ENCODE measurements around the gene RRP1.

The RRP1 gene

GRCh38 chr21:43777953-43778352 lies 11.4 kb upstream of the RRP1 start:
- DNase-seq, result no peak

DNA sequence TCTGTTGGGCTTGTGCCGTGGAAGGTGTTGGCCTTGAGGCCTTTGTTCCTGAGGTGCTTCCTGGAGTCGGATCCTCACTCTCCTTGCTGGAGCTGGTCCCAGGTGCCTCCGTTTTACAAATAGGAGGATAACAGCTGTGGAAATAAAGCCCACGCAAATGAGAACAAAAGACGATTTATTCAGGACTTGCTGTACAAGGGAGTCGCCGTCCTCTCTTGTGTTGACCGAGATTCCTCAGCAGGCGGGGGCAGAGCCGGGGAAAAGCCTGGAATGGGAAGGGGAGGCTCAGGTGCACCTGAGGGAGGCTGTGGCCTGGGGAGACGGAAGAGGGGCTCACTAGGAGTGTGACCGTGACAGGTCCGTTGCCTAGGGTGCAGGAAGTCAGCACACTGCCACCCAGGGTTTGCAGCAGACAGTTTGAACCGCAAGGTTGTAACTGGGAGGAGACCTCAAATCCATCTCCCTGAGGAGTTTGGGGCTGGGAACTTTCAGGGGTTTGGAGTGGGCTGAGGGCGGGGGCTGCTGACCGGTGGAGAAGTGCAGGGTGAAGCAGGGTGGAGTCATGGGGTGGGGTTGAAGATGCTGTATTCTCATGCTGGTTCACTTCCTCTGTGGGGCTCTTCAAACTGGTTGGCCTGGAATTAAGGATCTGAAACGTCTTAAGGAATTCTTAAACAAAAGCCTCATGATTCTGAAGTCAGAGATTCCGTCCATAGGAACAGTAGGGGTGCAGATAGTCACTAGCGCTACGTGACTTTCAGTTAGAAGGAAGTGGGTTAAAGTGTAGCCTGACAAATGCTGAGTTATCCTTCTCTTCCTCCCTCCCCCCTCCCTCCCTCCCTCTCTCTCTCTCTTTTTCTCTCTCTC lies 10.7 kb upstream of the RRP1 start:
- DNase-seq, result no peak

- DNase-seq, result no peak
Observed at GRCh38 chr21:43779660-43780059, 9.7 kb upstream of the RRP1 start.

GRCh38 chr21:43781846-43782245 lies 7.5 kb upstream of the RRP1 start:
- DNase-seq, result no peak

- DNase-seq, result no peak
Observed at GRCh38 chr21:43782431-43783097, 6.8 kb upstream of the RRP1 start.

DNA sequence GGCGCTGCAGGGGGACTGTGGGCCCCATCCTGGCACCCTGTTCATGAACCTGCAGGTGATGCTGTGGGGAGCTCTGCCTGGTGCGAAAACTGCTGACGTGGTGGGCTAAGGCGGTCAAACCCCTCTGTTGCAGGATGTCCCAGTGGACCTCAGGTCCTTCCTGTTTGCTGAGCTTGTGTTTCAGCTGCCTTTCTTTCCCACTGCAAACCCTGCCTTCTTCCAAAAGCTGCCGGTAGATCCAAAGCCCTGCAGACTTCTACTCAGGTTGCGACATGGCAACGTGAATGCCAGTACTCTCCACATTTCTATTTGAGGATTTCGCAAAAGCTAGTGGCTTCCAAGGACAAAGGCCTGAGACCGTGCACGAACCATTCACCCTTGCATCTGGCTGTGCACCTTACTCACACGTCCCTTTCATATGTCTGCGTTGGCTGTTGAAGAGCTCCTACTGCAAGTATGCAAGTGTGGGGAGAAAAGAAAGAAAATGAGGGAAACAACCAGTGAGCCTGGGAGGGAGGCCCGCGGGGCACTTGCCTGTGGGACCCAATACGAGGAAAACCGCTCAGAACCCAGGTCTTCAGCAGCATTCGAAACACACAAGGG lies 6.2 kb upstream of the RRP1 start:
- no peak for DNase-seq

DNA sequence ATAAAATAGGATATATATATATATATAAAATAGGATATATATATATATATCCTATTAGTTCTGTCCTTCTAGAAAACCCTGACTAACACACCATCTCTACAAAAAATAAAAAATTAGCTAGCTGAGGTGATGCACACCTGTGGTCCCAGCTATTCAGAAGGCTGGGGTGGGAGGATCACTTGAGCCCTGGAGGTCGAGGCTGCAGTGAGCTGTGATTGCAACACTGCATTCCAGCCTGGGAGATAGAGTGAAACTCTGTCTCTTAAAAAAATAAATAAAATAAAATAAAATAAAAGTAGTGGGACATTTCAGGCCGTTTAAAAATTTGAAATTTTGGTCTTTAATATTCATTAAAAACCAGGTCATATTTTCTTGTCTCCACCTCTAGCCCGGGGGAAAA lies 4.2 kb upstream of the RRP1 start:
- no peak for DNase-seq

GRCh38 chr21:43786300-43786806 lies 3.0 kb upstream of the RRP1 start:
- no peak for DNase-seq

- no peak for DNase-seq
Observed at GRCh38 chr21:43786807-43787440, 2.5 kb upstream of the RRP1 start.

- no peak for DNase-seq
Observed at GRCh38 chr21:43790010-43790524, 690 bp downstream of the RRP1 start.

GRCh38 chr21:43792406-43792805 lies 3.0 kb downstream of the RRP1 start:
- no peak for DNase-seq

- DNase-seq, result no peak
Observed at GRCh38 chr21:43793243-43793642, 3.9 kb downstream of the RRP1 start.

DNA sequence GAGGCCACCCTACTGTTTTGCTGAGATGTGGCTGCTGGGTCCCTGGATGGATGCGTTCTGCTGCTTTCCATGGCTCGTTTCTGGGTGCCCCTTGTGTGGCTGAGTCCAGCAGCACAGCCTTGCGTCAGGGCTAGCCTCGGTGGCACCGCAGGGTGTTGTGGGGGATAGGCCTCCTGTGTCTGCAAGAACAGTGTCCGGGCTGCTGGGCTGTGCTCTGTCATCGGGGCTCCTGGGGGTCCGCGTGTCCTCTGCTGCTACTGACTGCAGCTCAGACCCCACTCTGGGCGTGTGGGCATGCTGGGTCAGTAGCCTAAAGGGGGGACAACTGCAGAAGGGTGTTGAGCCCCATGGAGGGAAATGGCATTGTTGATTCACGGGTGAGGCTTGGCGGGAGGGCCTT lies 4.9 kb downstream of the RRP1 start:
- DNase-seq, result no peak

DNA sequence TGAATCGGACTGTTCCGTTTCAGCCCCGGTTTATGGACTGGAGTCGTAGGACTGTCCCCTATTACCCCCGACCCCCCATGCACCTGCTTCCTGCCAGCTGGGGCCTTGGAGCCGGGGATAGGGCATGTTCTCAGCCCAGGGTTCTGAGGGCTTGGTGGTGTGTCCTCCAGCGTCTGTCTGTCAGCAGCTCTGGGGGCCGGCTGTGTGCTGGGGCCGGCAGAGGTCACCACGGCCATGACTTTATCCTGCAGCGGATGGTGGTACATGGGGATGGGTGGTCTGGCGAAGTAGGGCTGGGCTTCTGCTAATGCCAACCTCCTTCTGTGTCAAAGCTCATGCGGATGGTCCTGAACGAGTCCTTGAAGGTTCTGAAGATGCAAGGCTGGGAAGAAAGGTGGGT lies 5.5 kb downstream of the RRP1 start:
- DNase-seq, result no peak

DNA sequence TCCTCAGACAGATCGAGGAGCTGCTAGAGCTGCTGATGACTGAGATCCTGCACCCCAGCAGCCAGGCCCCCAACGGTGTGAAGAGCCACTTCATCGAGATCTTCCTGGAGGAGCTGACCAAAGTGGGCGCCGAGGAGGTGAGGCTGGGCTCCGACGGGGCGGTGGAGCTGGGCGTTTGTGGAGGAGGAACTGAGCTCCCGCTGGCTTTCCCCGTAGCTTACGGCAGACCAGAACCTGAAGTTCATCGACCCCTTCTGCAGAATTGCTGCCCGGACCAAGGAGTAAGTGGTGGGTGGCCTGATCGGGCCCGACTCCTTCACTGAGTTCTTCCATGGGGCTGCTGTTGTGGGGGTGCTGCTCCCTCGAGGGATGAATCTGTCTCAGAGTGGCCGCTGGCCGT lies 8.0 kb downstream of the RRP1 start:
- DNase-seq, result no peak

DNA sequence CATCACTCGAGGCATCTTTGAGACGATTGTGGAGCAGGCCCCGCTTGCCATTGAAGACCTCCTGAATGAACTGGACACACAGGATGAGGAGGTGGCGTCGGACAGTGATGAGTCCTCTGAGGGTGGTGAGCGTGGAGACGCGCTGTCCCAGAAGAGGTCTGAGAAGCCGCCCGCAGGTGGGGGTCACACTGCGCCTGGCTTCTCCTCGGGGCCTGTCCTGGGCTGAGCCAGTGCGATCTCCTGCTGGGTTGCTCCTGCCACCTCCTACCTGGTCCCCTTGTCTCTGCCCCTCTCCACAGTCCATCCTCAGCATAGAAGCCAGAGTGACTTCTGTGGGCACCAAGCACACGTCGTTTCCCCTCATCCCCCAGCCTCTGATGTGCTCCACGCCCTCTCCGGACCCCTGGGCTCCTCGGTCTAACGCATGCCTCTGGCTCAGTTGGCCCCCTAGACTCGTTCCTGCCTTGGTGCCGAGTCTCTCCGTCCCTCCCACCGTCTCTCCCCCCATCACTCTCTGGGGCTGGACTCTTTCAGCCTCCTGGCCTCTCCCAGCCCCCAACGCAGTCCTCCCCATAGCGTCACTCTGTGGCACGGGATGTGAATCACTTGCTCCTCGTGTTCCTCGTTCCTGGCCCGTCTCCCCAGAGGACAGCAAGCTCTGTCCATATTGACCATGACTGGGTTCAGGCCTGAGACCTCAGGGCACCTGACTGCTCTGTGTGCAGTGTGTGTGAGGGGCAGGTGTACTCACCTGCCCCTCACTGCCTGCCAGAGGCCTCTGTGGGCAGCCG lies 8.7 kb downstream of the RRP1 start:
- no peak for DNase-seq

GRCh38 chr21:43799301-43799840 lies 10.0 kb downstream of the RRP1 start:
- DNase-seq, result no peak

DNA sequence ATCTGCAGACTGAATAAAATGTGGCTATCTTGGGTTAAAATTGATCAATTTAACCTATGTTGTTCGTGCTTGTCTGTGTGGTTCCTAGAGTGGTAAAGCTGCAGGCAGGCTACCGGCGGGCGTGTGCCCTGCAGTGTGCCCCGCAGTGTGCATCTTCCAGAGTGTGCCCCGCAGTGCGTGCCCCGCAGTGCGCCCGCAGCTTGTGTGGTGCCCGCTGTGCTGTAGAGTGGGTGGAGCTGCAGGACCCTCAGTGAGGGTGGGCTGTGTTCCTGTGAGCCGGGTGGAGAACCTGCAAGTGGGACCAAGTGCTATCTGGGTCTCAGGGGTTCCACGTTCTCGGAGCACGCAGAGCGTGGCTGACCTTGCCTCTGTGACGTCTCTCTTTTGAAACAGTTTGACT lies 10.7 kb downstream of the RRP1 start:
- DNase-seq, result no peak

GRCh38 chr21:43800566-43800965 lies 11.2 kb downstream of the RRP1 start:
- DNase-seq, result no peak

GRCh38 chr21:43801006-43801783 lies 11.8 kb downstream of the RRP1 start:
- DNase-seq, result no peak

DNA sequence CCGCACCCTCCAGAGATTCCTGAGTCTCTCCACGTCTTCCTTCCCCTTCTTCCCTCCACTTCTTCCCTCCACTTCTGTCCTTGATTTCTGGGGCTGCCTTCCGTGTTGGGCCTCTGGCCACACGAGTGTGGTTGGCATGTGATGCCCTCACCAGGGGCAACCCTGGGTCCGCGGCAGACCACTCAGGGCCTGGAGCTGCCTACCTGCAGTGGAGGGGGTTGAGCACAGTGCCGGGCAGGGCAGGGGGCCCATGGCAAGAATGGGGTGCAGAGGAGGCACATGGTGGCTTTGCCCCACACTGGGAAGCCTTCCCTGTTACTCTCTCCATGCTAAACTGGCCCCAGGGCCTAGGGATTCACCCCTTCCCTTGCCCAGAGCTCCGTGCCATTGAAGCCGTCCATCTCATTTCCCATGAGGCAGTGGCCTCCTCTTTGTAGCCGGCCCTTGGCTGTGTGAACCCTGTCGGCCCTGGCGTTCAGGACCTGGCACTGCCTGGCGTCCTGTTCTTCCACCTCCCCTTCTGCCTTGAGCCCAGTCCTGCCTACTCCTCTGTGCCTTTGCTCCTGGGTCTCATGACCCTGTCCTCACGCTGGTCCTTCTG lies 13.4 kb downstream of the RRP1 start:
- no peak for DNase-seq

Measured in NCI-H1694 (cell line).